ENCODE data around the gene ANKRD2. TPM values are rescaled to one million over a fixed set of nuclear protein-coding genes. Genes with fewer than 3 reads are reported as not detected.

The ANKRD2 gene
- total RNA-seq, 4 donors from 2014 or later, result 2.7 TPM; not detected in 3

DNA sequence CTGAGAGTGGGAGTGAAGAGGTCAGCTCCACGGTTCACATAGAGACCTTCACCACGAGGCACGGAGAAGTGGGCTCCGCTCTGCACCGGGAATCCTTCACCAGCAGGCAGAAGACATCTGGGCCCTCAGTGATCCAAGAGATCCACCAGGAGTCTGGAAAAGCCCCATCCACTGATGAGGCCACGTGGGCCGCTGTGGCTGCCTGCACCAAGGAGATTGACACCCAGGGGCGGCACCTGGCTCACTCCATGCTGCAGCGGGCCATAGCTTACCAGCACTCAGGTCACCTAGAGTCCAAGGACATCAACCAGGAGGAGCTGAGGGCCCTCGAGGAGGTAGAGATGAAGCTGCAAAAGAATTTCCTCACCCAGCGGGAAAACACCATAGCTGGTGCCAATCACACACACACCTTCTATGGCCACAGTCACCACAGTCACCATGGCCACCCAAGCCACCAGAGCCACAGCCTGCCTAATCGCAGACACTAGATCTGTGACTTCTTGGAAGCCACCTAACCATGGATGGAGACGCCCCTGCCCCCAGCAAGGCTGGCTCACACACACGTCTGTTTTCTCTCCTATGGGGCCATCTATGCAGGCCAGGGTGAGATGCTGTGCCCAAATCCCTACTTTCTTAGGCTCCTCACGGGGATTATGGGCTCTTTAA lies 17.6 kb downstream of the ANKRD2 start:
- TF ChIP-seq, protein P1, sequence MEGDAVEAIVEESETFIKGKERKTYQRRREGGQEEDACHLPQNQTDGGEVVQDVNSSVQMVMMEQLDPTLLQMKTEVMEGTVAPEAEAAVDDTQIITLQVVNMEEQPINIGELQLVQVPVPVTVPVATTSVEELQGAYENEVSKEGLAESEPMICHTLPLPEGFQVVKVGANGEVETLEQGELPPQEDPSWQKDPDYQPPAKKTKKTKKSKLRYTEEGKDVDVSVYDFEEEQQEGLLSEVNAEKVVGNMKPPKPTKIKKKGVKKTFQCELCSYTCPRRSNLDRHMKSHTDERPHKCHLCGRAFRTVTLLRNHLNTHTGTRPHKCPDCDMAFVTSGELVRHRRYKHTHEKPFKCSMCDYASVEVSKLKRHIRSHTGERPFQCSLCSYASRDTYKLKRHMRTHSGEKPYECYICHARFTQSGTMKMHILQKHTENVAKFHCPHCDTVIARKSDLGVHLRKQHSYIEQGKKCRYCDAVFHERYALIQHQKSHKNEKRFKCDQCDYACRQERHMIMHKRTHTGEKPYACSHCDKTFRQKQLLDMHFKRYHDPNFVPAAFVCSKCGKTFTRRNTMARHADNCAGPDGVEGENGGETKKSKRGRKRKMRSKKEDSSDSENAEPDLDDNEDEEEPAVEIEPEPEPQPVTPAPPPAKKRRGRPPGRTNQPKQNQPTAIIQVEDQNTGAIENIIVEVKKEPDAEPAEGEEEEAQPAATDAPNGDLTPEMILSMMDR (IDR thresholded peaks at IDR 0.05), result no peak
- no peak for DNase-seq (ENCODE audit: low spot score)
- ATAC-seq (ENCODE audit: low FRiP score), result no peak

DNA sequence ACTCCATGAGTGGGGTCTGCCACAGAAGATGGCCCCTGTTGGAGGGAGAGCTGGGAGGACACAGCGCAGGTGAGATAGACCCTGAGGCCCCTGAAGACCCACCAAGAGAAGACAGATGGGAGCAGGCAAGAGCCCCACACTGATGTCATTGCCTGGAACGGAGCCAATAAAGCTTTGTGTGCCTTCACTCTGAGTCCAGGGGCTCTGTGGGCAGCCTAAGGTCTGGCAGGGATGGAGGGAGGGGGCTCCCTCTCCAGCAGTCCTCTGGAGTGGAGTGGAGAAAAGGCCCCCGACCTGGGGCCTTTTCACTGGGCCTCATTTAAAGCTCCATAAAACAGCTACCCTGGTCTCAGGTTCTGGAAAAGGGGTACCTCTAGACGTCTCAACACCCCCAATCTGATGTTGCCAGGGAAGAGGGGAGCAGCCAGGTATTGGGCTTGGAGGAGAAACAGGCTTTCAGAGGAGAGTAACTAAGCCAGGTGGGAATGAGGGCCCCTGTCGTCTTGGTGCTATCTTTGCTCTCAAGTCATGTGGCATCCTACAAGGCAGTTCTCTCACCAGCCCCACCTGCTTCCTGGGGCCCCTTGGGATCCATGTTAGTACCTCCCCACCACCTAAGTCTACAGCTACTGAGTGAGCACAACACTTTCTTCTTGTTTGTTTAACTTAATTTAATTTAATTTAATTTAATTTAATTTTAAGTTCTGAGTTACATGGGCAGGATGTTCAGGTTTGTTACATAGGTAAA lies 18.3 kb downstream of the ANKRD2 start:
- no peak for DNase-seq (ENCODE audit: low spot score)
- ATAC-seq (ENCODE audit: low FRiP score), result no peak
- TF ChIP-seq, protein P1 (IDR thresholded peaks at IDR 0.05), result no peak

DNA sequence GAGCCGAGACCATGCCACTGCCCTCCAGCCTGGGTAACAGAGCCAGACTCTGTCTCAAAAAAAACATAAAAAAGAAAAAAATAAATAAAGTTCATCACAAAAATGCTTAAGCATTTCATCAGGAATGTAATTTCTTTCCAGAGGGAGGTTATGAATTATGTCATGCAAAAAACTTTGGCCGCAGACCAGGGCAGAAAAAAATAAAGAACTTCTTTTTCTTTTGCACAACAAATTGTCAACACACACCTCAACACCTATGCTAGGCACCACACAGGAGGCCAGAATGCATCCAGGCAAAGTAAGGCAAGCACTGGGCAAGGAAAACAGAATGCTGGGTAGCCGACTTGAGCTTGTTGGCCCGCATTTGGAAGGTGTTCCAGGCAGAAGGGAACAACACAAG lies 20.8 kb downstream of the ANKRD2 start:
- no peak for DNase-seq (ENCODE audit: low spot score)
- ATAC-seq (ENCODE audit: low FRiP score), result no peak
- TF ChIP-seq, protein P1 (IDR thresholded peaks at IDR 0.05), result no peak

DNA sequence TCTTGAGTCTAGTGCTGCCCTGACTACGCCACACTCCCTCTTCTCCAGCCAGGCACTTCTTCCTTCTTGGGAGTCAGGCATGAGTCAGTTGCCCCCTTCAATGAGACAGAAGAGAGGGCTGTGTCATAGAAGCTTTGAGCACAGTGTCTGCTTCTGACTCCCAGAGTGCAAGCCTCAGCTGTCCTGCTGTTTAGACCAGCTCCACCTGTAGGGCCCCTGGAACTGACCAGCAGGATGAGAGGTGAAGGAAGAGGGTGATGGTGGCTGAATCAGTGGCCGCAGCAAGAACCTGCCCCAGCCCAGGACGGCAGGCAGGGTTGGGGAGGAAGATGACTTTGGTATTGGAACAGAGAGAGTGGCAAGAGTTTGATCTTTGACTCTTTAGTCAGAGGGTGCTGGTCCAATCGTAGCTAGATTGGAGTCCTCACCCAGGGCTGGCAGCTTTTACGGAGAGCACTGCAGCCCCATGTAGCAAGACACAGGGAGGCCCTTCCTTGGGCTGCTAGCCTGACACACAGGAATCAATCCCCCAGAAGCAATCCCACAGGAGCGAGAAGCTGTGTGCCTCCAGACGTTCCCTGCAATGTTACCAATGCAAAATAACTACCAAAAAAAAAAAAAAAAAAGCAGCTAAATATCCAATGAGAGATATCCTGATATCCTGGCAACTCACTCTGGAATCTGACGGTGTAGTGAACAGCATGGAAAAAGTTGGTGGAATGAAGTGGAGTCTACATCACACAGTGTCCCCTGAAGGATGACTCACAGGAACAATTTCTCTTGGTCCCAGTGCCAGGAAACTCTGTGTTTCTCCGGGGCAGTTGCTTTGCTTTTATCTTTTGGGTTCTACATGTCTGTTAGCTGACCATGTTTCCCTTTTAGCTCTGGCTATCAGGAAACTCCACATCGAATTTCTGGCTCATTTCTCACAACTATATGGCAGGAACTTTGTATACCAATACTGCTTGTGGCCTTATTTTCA lies 23.8 kb downstream of the ANKRD2 start:
- DNase-seq (ENCODE audit: low spot score), result no peak
- ATAC-seq (ENCODE audit: low FRiP score), result peak; percentile 89
- TF ChIP-seq, protein P1 (IDR thresholded peaks at IDR 0.05), result no peak

DNA sequence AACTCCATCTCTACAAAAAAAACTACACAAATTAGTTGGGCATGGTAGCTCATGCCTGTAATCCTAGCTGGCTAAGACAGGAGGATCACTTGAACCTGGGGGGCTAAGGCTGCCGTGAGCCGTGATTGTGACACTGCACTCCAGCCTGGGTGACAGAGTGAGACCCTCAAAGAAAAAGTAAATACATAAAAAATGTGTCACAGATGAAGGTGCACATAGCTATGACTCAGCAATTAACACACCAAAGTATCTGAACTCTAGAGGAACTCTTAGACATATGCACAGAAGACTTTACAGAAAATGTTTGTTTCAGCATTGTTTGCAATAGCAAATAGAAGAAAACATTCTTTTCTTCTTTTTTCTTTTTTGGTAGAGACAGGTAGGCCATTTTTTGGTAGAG lies 25.2 kb downstream of the ANKRD2 start:
- ATAC-seq (ENCODE audit: low FRiP score) (no peak), DNase-seq (ENCODE audit: low spot score) (no peak)
- TF ChIP-seq, protein P1 (IDR thresholded peaks at IDR 0.05), result no peak

DNA sequence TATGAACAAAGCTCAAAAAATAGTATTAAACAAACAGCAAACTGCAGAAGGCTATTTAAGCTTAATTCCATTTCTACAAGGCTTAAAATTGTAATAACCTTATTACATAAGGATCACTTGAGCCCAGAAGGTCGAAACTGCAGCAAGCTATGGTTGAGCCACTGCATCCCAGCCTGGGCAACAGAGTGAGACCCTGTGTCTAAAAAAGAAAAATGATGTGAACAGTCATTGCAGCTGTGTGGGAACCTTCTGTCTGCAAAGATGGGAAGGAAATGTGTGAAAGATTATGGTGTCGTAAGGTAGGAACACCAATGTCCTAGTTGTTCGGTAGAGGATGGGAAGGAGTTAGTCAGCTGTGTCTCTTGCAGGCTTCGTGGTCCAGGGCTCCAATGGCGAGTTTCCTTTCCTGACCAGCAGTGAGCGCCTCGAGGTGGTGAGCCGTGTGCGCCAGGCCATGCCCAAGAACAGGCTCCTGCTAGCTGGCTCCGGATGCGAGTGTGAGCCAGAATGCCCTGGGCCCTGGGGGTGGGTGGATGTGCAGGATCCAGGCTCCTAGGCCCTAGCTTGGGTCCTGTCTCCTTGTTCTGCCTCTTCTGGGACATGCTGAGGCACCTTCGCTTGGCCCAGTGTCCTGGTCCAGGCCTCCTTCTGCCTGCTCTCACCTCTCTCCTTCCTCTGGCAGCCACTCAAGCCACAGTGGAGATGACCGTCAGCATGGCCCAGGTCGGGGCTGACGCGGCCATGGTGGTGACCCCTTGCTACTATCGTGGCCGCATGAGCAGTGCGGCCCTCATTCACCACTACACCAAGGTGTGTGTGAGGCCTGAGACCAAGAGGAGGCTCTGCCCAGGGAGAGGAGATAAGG lies 26.1 kb downstream of the ANKRD2 start:
- ATAC-seq (ENCODE audit: low FRiP score) (no peak), DNase-seq (ENCODE audit: low spot score) (no peak)
- TF ChIP-seq, protein P1 (IDR thresholded peaks at IDR 0.05), result no peak
